IPS DF 4.7 (cell line): ENCODE results near the gene CHP2.
"Not testable (repeated sequence)": the region's sequence is repeated elsewhere in the genome, so short reads cannot be mapped to it uniquely, and the experiment has no call there.

ENCODE experiments used
- DNase-seq: peaks from one replicate; pipeline ENCODE4 v3.0.0-alpha.2; 2013; ENCODE audit warnings: low spot score; ENCODE audit errors: extremely low read depth

Gene CHP2

DNA sequence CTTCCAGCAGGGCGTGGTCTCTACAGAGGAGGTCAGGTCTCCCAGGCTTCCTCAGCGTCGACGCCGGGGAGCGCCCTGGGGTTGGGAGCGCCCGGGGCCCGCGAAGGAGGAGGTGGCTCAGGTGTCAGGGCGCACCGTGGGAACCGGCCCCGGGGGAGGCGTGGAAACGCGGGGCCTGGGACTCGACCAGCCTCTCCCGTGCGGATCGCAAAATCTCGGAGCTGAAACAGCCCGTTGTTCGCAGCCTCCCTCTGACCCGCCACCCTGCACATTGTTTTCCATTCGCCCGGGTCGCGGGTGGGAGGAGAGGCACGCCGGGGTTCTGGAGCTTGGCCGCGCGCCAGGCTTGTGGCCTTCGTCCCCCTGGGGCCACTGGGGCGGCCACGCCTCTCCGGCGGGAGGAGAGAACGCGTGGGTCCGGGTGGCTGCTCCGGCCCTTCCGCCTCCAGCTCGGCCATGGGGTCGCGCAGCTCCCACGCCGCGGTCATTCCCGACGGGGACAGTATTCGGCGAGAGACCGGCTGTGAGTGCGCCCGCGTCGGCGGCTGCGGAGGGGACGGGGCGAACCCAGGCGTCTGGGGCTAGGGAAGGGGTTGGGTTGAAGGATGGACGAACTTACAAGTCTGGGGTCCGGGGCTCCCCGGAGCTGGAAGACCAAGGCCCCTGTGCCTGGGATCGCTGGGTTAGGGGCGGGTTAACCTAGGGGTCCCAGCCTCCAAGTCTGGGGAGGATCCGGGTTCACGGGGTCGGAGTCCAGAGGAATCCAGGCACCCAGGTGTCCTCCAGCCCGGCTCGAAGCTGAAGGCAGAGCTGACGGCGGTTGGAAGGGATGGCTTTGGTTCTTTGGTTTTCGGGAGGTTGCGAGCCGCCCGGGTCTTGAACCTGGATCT, at the start of gene CHP2:
TSS of gene CHP2 (plus strand) at position 433 of the 890 bp plus-strand sequence. CDS start at position 457, 24 bp downstream.
- DNase-seq = no peak

GRCh38 chr16:23705517-23705902, 49.3 kb upstream of the CHP2 start:
- DNase-seq = no peak

DNA sequence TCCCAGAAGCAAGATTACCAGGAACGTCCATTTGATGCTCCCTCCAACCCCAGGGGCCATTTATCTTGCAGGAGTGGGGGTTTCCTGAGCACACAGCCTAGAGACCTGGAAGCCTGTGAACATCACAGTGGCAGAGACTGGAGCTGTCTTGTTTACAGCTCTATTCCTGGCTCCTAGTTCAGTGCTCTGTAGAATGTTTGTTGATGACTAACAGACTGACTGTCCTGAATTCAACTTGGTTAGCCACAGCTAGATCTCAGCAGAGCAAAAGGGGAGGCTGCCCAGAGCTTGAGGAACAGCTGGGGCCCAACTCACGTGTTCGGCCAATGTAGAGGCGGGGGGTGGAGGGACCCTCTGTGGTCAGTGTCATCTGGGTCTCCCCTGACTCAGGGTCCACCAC, 48.4 kb upstream of the CHP2 start:
- no peak for DNase-seq

DNA sequence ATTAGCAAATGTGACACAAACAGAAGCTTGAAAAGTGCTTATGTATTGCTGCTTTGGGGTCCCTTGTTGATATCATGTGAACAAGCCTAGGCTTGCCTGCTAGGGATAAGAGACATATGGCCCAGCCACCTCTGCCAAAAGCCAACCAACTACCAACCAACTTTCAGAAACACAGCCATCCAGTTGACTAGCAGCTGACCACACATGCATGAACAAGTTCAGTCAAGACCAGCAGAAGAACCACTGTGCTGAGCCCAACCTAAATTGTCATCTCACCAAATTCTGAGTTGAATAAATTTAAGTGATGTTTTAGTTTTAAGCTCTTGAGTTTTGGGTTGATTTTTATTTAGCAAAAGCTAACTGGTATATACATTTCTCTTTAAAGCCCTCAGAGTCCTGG, 45.3 kb upstream of the CHP2 start:
- DNase-seq = no peak

DNA sequence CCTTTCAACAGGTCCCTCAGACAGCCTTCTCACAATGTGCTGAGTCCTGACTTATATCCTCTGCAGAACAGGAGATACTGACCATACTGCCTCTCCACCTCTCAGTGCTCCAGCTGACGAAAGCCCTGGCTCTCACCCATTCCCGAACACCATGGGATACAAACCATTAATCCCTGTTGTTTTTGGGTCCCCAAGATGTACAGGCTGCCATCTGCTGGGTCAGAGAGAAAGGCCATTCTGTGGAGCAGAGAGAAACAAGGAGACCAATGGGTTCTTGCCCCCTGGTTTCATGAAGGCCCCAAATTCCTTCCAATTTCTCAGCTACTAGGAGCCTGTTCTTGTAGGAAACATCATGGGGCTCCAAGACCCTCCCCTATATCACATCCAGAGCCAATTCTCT, 44.8 kb upstream of the CHP2 start:
- DNase-seq = no peak

DNA sequence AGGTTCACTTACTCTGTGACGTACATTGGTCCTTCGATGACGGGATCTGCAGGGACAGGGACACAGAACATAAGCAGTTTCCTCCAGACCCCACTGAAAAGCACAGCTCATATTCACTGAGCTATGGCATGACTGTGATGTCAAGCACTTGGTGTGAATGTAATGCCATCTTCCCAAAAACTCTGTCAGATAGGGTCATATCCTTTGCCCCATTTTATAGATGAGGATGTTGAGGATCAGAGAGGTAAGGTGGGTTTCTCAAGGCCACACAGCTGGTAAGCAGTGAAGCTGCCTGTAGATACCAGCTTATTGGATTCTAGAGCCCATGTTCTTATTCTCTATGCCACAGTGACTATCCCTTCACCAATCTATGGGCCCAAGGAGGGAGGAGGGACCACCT, 44.3 kb upstream of the CHP2 start:
- no peak for DNase-seq

DNA sequence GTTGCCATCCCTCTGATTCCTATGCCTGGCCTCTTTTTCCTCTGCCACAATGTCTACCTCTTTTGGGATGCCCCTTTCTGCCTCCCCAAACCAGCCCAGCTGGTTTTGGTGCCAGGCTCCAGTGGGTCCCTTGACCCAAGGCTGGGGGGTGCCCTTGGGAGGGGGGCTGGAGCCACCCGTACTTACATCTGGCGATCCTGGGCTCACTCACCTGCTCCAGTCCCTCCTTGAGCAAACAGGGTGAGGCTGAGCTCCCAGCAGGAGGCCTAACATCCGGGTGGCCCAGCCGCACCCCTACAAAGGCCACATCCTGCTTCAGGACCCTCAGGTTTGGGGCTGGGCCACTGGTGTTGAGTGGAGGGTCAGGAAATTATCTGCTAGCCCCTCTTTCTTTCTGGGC, 43.0 kb upstream of the CHP2 start:
- no peak for DNase-seq

DNA sequence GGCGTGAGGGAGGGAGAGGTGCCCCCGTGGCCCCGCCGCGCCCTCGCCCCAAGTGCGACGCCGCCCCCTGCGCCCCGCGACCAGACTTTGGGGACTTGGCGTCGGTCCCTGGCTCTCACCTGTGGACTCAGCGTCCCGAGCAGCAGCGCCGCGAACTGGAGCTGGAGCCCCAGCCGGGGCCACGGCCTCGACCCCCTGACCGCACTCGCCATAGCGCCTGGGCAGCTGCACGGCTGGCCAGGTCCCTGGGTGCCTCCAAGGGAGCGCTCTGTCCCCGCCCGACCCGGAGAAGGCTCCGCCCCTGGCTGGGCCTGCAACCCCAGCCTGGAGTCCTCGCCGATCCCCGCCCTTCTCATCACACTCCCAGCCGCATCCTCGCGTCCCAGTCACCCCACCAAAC, 41.9 kb upstream of the CHP2 start, which contains the start of gene ERN2:
TSS of gene ERN2 (minus strand) at position 247 of the 400 bp plus-strand sequence. CDS start at position 212, 35 bp downstream.
- DNase-seq = no peak

DNA sequence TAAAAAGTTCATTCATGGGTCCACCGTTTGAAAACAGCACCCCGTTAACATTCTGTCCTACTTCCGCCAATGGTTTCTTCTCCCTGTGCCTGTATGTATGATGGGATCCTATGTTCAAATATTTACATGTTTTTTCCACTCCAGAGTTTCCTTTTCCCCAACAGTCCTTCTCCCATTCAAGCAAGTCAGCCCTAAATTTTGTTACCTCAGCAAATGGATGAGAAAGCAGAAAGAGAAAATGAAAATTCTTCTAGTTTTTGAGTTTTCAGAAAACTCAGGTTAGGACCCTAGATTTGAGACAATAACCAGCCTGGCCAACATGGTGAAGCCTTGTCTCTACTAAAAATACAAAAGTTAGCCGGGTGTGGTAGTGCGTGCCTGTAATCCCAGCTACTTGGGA, 38.3 kb upstream of the CHP2 start:
- no peak for DNase-seq

GRCh38 chr16:23722613-23723240, 32.1 kb upstream of the CHP2 start:
- DNase-seq = not testable (repeated sequence)

DNA sequence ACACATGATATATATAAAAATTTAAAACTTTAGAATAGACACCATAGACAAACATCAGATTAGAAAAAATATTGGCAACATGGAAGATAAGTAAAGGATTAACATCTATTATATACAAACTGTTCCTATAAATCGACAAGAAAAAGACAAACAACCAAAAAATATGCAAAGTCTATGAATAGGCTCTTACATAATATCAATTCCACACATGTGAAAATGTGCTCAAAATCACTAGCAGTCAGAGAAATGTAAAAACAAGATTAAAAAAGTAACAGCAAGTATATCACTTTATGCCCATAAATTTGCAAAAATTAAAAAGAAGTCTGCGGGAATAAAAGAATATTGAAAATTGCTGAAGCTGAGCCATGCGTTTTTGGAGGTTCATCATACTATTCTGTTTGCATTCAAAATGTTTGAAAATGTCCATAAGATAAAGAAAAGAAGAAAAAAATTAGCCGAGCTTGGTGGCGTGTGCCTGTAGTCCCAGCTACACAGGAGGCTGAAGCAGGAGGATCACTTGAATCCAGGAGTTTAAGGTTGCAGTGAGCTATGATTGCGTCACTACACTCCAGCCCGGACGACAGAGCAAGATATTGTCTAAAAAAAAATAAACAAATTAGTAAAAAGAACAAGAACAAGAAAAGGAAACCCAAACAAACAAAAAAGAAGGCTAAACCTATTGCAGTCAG, 30.6 kb upstream of the CHP2 start:
- no peak for DNase-seq

GRCh38 chr16:23724785-23725131, 30.1 kb upstream of the CHP2 start:
- DNase-seq = no peak

- DNase-seq = no peak
These were observed 28.1 kb upstream of the CHP2 start for GRCh38 chr16:23726710-23727109.

GRCh38 chr16:23728112-23728477, 26.7 kb upstream of the CHP2 start:
- DNase-seq = no peak

DNA sequence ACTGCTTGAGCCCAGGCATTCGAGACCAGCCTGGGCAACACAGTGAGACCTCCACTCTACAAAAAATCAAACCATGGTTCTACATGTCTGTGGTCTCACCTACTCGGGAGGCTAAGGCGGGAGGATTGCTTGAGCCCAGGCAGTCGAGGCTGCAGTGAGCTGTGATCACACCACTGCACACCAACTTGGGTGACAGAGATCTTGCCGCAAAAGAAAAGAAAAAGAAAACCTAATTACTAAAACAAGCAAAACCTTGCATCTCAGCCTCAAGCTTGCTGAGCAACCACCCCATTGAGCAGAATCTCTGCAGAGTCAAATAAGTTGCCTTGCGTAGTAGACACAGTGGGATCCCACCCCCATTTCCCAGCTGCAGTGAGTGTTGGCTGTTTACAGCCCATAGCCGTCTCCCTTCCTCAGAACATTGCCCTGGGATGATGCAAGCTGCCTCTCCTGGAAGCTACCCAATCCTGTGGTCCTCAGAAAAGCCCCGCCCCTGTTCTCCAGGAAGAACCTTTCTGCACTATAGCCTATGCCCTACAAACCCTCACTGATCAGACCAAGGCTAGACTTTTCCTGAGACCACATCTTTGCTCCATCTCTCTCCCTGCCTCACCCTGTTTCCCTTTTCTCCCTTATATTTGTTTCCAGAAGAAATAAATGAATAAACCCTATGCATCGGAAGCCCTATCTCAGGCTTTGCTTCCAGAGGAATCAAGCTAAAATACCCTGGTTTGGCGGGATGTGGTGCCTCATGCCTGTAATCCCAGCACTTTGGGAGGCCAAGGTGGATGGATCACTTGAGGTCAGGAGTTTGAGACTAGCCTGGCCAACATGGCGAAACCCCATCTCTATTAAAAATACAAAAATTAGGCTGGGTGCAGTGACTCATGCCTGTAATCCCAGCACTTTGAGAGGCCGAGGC, 25.1 kb upstream of the CHP2 start:
- DNase-seq = no peak

DNA sequence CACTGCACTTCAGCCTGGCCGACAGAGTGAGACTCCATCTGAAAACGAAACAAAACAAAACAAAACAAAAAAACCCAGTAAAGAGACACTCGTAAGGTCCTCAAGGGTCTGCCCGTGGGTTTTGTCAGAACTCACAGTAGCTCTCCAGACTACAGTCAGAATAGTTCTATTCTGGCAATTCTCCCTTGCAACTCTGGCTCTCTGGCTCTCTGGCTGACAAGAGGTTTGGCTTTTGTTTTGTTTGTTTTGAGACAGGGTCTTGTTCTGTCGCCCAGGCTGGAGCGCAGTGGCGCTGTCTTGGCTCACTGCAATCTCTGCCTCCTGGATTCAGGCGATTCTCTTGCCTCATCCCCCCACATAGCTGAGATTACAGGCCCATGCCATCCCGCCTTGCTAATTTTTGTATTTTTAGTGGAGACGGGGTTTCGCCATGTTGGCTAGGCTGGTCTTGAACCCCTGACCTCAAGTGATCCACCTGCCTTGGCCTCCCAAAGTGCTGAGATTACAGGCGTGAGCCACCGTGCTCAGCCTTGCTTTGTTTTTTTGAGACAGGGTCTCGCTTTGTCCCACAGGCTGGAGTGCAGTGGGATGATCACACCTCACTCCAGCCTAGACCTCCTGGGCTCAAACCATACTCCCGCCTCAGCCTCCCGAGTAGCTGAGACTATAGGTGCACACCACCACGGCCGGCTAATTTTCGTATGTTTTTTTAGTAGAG, 20.5 kb upstream of the CHP2 start:
- DNase-seq = no peak

DNA sequence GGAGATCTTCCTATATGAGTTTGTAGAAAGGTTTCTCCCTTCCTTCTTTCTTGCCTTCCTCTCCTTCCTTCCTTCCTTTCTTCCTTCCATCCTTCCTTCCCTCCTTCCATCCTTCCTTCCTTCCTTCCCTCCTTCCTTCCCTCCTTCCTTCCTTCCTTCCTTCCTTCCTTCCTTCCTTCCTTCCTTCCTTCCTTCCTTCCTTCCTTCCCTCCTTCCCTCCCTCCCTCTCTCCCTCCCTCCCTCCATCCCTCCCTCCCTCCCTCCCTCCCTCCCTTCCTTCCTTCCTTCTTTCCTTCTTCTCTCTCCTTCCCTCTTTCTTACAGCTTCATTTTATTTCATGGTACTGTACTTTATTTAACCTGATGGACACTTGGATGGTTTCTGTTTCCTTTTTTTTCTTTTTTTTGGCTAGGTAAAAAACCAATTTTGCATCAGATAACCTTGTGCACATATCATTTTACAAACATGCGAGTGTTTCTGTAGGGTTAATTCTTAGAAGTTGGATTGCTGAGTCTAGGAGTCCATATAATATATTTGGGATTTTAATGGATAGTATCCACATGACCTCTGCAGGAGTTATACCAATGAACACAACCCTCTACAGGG, 17.3 kb upstream of the CHP2 start:
- not testable (repeated sequence) for DNase-seq

- no peak for DNase-seq
These were observed 15.3 kb upstream of the CHP2 start for GRCh38 chr16:23739516-23739915.

- no peak for DNase-seq
These were observed 13.0 kb upstream of the CHP2 start for GRCh38 chr16:23741675-23742303.

DNA sequence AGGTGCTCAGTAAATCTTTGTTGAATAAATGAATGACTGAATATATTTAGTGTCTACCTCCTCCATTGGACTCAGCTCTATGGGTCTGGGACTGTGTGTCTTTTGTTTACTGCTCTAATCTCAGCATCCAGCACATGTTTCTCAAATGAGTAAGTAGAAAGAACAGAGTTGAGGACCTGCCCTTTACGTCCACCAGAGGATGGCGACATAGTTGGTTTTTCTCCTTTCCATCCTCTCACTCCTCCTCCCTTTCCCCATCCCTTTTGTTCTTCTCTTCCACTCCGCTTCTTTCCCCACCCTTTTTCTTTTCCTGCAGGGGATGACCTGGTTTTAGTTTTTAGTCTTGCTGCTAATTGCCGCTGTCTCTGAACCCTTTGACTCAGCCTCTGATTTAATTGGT, 12.1 kb upstream of the CHP2 start:
- no peak for DNase-seq
